Measurements from ENCODE around the gene MINDY4. TPM values are rescaled to one million over a fixed set of nuclear protein-coding genes. Genes with fewer than 3 reads are reported as not detected.
A peak's percentile ranks its signal among the peaks of the same experiment; 100 is the strongest.

The MINDY4 gene
- total RNA-seq, 1 donor from 2014 or later, result 14.3 TPM

GRCh38 chr7:30880125-30880720, 109.0 kb downstream of the MINDY4 start:
- H3K4me1 Mint-ChIP-seq (ENCODE audit: low read depth), result peaks cover 8% of the 10 kb centered on the region
- H3K27ac Mint-ChIP-seq, result no peak overlapping the region
- H3K4me3 Mint-ChIP-seq (ENCODE audit: low read depth), result no peak overlapping the region
- TF ChIP-seq CTCF (IDR thresholded peaks at IDR 0.05; ENCODE audit: unreplicated experiment), result no peak
- DNase-seq (ENCODE audit: low spot score, unreplicated experiment), result no peak
- peaks cover 5% of the 10 kb centered on the region for H3K27me3 Mint-ChIP-seq
- peaks cover 2% of the 10 kb centered on the region for H3K36me3 Mint-ChIP-seq (ENCODE audit: insufficient read depth)
- no peaks in the 10 kb centered on the region for H3K9me3 Mint-ChIP-seq (ENCODE audit: low read depth)

GRCh38 chr7:30880941-30881340, 109.7 kb downstream of the MINDY4 start:
- TF ChIP-seq CTCF (IDR thresholded peaks at IDR 0.05; ENCODE audit: unreplicated experiment), result no peak
- H3K27me3 Mint-ChIP-seq, result peaks cover 5% of the 10 kb centered on the region
- no peaks in the 10 kb centered on the region for H3K36me3 Mint-ChIP-seq (ENCODE audit: insufficient read depth)
- peaks cover 8% of the 10 kb centered on the region for H3K4me1 Mint-ChIP-seq (ENCODE audit: low read depth)
- no peak for DNase-seq (ENCODE audit: low spot score, unreplicated experiment)
- H3K9me3 Mint-ChIP-seq (ENCODE audit: low read depth), result no peaks in the 10 kb centered on the region
- no peak overlapping the region for H3K27ac Mint-ChIP-seq
- no peak overlapping the region for H3K4me3 Mint-ChIP-seq (ENCODE audit: low read depth)

- Mint-ChIP-seq H3K9me3 (ENCODE audit: low read depth) (no peaks in the 10 kb centered on the region), H3K36me3 (ENCODE audit: insufficient read depth) (no peaks in the 10 kb centered on the region), H3K27me3 (peaks cover 5% of the 10 kb centered on the region), H3K27ac (peak overlapping the region; percentile 63), H3K4me1 (ENCODE audit: low read depth) (peaks cover 8% of the 10 kb centered on the region), H3K4me3 (ENCODE audit: low read depth) (no peak overlapping the region)
- no peak for TF ChIP-seq CTCF (IDR thresholded peaks at IDR 0.05; ENCODE audit: unreplicated experiment)
- DNase-seq (ENCODE audit: low spot score, unreplicated experiment), result no peak
Measured at GRCh38 chr7:30881448-30881847, 110.2 kb downstream of the MINDY4 start.

- H3K9me3 Mint-ChIP-seq (ENCODE audit: low read depth), result no peaks in the 10 kb centered on the region
- DNase-seq (ENCODE audit: low spot score, unreplicated experiment), result no peak
- H3K4me1 Mint-ChIP-seq (ENCODE audit: low read depth), result peaks cover 5% of the 10 kb centered on the region
- no peak for TF ChIP-seq CTCF (IDR thresholded peaks at IDR 0.05; ENCODE audit: unreplicated experiment)
- H3K27me3 Mint-ChIP-seq, result peaks cover 5% of the 10 kb centered on the region
- H3K4me3 Mint-ChIP-seq (ENCODE audit: low read depth), result no peak overlapping the region
- no peaks in the 10 kb centered on the region for H3K36me3 Mint-ChIP-seq (ENCODE audit: insufficient read depth)
- no peak overlapping the region for H3K27ac Mint-ChIP-seq
Measured at GRCh38 chr7:30884881-30885280, 113.7 kb downstream of the MINDY4 start.

- TF ChIP-seq CTCF (IDR thresholded peaks at IDR 0.05; ENCODE audit: unreplicated experiment), result no peak
- no peaks in the 10 kb centered on the region for H3K36me3 Mint-ChIP-seq (ENCODE audit: insufficient read depth)
- DNase-seq (ENCODE audit: low spot score, unreplicated experiment), result no peak
- no peaks in the 10 kb centered on the region for H3K9me3 Mint-ChIP-seq (ENCODE audit: low read depth)
- peaks cover 2% of the 10 kb centered on the region for H3K4me1 Mint-ChIP-seq (ENCODE audit: low read depth)
- H3K4me3 Mint-ChIP-seq (ENCODE audit: low read depth), result no peak overlapping the region
- no peak overlapping the region for H3K27ac Mint-ChIP-seq
- peaks cover 6% of the 10 kb centered on the region for H3K27me3 Mint-ChIP-seq
Measured at GRCh38 chr7:30886608-30887011, 115.4 kb downstream of the MINDY4 start.

Measured in progenitor cell of endocrine pancreas (in vitro differentiated cells).